Germinal center (tissue), 1 donor: ENCODE measurements around the gene CHMP2A.
A peak's percentile ranks its signal among the peaks of the same experiment; 100 is the strongest.
"Not testable (repeated sequence)": the region's sequence is repeated elsewhere in the genome, so short reads cannot be mapped to it uniquely, and the experiment has no call there.

Source experiments
- DNase-seq: peaks from one replicate; pipeline ENCODE4 v3.0.0; 2012; ENCODE audit warnings: mixed read lengths, low spot score

Gene CHMP2A

DNA sequence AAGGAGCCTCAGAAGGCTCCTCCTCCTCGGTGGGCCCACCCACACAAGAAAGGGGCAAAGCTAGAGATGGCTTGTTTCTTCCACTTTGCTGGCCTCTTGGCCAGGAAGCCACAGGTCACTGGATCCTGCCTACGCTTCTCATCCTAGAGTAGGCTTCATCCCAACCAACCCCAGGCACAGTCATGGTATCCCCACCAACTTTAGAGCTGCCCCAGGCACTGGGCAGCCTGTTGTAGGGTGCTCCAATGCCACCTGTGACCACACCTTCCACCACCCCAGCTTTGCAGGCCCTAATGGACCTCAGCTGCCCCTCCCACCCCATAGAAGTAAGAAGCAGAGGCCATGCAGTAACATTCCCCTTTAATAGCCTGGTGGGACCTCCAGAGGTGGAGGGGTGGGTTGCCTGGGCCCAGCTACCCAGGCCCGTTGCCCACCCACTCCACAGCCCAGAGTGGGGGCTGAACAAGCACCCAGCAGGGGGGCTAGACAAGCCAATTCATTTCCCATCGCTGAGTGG, 522 bp upstream of the CHMP2A start:
- DNase-seq = no peak

DNA sequence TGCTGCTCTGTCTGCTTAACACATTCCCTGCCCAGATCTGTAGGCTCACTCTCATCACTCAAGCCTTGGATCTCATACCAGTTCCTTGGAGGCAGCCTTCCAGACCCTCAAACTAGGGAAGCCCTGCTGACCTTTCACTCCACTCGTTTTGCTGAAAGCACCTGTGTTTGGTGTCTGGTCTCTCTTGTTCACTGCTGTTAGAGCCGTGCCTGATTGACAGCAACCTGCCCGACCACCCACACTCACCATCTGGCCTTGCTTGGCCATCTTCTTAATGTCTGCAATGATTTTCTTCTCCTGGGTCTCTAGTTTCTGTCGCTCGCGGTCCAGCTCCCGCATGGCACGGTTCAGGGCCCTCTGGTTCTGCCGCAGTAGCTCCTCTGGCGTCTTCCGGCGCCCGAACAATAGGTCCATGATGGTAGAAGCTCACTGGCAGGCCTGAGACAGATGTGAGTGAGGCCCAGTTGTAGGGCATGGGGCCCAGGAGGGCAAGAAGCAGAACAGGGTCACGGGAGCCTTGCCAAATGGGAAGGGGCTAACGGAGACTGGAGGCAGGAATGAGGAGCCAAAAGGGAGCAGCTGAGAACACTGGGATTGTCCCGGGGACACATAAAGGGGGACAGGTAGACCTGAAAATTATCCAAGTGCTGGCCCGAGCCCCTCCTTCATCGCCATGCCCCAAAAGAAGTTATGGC, 959 bp downstream of the CHMP2A start:
- no peak for DNase-seq

DNA sequence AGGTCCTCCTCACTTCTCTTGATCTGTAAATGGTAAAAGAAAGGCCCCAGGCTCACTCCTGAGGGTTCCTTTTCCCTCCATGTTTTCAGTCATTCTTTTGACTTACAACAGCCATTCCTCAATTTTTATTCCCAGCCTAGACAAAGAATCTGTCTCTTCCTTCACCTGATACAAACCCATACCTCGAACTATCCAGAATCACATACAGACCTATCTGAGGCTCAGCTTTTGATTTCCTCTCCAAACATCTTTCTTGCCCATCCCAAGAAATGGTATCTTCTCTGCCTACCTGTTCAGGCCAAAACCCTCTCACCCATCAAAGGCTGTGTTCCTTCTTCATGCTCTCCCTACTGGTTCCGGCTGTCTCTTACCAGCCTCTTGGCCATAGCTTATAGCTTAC, 2.2 kb downstream of the CHMP2A start:
- DNase-seq = no peak

DNA sequence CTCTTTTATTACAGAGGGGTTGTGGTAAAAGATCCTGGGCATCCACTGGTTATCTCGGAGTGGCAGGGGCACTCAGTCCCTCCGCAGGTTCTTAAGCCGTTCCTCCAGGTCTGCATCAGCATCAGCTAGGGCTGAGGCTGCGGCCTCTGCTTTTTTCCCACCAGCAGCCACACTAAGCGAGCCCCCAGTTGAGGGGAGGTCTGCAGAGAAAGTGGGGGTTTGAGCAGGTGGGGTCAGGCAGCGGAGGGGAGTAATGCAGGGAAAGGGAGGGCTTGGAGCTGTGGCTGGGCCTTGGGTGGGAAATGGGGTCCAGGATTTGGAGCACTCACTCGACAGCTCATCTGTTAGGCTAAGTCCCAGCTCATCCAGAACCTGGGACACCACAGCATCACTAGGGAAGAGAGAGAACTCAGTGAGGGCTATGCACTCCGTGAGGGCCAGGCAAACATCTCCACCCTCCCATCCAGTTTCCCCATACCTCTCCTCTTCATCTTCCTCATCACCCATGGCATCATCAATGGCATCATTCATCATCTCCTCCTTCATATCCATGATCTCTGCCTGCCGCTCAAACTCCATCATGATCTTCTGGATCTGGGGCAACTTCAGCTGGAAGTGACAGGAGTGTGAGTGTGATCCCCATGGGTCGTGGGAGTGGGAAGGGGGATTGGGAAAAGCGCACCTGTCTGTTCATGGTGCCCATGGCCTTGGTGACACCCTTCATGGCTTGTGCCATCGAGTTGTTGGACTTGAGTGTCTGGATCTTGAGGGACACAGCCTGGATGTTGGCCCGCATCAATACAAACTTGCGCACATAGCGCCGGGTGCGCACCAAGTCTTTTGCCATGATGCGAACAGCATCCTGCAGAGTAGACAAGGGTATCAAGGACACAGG, 3.1 kb downstream of the CHMP2A start:
- no peak for DNase-seq

DNA sequence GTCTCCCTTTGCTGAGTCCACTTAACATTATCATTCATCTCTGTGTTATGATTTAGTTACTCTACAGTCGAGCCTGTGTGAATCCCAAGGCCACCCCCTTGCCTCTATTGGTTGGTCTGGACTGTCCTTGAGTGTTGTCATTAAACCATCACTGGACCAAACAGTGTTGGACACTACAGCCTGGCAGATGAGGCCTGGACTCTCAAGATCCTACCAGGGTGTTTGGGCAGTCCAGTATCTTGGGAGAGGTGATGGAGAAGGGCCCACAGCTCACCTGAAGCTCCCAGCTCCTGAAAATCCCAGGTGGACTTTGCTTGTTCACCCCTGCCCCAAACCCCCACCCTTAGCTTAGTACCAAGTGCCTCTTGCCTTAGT, 3.8 kb downstream of the CHMP2A start:
- DNase-seq = no peak

DNA sequence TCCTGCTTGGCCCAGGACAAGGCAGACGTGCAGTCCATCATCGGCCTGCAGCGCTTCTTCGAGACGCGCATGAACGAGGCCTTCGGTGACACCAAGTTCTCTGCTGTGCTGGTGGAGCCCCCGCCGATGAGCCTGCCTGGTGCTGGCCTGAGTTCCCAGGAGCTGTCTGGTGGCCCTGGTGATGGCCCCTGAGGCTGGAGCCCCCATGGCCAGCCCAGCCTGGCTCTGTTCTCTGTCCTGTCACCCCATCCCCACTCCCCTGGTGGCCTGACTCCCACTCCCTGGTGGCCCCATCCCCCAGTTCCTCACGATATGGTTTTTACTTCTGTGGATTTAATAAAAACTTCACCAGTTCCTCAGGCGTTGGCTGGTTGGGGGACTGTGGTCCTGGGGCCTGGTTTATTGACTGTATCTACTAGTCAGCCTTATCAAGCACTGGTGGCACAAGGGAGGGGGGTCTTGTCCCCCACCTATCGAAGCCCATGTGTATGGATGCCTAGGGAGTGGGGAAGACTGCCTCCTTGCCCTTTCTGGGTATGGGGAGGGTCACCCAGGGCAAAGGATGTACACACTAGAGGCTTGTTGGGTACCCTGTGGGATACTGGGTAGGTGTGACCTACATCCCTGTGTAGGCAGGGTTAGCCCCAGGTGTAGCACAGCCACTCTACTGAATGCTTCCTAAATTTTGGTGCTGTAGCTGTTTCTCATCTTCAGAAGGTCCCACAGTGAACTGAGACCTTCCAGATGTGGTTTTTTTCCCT, 4.4 kb downstream of the CHMP2A start:
- DNase-seq = no peak

DNA sequence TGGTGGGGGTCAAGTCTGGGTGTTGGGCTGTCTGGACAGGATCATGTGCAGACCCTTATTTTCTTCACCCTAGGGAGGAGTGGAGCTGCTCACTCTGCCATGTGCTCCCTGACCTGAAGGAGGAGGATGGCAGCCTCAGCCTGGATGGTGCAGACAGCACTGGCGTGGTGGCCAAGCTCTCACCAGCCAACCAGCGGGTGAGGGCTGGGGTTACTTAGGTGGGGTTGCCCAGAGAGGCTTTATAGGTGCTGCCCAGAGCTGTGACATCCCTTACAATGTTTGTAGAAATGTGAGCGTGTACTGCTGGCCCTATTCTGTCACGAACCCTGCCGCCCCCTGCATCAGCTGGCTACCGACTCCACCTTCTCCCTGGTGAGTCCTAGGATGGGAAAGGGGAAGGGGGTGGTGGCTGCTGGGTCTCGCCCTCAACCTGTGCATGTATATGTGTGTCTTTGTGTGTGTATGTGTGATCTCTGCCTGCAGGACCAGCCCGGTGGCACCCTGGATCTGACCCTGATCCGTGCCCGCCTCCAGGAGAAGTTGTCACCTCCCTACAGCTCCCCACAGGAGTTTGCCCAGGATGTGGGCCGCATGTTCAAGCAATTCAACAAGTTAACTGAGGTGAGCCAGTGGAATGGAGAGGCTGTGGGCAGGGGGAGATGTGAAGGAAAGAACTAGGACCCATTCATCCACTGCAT, 5.1 kb downstream of the CHMP2A start:
- DNase-seq = no peak

DNA sequence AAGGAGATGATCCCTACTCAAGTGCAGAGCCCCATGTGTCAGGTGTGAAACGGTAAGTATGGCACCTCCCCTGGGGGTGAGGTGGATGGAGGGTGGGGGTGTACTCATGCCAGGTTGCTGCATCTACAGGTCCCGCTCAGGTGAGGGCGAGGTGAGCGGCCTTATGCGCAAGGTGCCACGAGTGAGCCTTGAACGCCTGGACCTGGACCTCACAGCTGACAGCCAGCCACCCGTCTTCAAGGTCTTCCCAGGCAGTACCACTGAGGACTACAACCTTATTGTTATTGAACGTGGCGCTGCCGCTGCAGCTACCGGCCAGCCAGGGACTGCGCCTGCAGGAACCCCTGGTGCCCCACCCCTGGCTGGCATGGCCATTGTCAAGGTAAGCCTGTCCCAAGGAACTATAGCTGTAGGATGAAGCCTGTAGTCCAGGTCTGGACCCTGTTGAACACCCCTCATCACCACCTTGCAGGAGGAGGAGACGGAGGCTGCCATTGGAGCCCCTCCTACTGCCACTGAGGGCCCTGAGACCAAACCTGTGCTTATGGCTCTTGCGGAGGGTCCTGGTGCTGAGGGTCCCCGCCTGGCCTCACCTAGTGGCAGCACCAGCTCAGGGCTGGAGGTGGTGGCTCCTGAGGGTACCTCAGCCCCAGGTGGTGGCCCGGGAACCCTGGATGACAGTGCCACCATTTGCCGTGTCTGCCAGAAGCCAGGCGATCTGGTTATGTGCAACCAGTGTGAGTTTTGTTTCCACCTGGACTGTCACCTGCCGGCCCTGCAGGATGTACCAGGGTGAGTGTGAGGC, 5.8 kb downstream of the CHMP2A start:
- no peak for DNase-seq

DNA sequence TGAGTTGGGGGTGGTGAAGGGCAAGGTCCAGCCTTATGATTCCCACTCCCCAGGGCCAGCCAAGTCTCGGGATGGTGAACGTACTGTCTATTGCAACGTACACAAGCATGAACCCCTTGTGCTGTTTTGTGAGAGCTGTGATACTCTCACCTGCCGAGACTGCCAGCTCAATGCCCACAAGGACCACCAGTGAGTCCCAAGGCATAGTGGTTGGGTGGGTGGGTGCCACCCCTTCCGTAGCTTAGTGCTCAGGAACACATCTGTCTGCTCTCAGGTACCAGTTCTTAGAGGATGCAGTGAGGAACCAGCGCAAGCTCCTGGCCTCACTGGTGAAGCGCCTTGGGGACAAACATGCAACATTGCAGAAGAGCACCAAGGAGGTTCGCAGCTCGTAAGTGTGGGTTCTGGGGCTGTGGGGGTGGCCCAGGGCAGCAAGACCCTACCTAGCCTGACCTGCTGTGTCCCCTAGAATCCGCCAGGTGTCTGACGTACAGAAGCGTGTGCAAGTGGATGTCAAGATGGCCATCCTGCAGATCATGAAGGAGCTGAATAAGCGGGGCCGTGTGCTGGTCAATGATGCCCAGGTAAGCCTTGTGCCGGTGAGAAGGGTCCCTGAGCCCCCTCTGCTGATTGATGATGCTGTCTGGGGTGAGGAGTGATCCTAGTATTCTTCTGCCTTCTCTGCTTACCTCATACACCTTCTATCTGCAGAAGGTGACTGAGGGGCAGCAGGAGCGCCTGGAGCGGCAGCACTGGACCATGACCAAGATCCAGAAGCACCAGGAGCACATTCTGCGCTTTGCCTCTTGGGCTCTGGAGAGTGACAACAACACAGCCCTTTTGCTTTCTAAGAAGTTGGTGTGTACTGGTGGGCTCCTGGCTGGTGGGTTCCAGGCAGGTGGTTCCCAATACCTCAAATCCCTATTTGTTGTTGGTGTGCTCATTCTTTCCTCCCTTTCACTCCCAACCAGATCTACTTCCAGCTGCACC, 7.3 kb downstream of the CHMP2A start:
- DNase-seq = no peak

DNA sequence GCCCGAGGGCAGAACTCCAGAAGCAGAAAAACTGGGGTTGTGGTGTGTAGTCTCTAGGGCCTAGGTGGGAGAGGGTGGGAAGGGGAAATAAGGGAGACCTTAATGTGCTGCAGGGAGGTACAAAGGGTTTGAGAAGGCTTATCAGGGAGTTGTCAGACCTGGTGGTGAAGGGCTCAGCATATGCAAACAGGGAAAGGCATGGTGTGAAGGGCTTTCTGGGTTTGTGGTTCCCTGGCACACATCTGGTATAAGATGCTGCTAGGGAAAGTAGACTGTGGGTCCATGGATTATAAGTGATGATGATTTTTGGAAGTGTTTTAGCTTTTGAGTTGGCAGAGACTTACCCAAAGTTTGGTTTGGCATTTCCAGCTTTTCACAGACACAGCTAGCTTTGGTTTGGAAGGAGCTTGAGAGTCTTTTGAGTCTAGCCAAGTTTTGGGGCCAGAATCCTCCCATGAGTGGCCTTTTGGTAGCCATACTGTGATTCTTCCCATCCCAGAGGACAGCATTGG, 8.8 kb downstream of the CHMP2A start:
- DNase-seq = no peak

DNA sequence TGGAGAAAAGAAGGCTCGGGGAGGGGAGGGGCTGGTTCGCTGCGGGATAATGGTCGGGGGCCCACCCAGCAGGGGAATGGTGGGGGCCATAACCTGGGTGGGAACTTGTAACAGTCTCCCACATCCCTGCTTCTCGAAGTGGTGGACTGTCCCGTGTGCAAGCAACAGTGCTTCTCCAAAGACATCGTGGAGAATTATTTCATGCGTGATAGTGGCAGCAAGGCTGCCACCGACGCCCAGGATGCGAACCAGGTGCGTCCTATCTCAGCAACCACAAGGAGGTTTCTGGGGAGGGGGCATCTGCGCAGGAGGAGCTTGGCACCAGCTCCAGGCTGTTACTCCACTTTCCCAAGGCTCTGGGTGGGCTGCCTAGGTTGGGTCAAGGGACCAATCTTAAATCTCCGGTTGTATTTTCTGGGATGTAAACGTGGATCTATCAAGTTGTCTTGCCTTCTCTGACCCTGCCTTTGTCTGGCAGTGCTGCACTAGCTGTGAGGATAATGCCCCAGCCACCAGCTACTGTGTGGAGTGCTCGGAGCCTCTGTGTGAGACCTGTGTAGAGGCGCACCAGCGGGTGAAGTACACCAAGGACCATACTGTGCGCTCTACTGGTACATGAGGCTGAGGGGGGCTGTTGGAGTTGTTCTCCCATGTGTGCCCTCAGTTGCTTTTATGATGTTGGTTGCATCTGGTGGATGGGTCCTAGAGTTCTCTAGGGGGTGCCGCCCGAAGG, 9.5 kb downstream of the CHMP2A start:
- DNase-seq = no peak

DNA sequence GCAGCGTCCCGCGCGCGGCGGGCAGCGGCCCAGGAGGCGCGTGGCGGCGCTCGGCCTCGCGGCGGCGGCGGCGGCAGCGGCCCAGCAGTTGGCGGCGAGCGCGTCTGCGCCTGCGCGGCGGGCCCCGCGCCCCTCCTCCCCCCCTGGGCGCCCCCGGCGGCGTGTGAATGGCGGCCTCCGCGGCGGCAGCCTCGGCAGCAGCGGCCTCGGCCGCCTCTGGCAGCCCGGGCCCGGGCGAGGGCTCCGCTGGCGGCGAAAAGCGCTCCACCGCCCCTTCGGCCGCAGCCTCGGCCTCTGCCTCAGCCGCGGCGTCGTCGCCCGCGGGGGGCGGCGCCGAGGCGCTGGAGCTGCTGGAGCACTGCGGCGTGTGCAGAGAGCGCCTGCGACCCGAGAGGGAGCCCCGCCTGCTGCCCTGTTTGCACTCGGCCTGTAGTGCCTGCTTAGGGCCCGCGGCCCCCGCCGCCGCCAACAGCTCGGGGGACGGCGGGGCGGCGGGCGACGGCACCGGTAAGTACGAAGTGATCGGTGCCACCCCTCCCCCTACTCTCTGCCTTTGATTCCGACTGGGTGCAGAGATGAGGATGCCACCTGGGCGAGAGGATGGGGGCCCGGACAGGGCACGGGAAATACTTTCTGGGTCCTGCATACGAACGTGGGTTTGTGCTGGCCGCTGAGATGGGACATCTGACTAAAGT, 10.2 kb downstream of the CHMP2A start:
- DNase-seq = peak; percentile 87

DNA sequence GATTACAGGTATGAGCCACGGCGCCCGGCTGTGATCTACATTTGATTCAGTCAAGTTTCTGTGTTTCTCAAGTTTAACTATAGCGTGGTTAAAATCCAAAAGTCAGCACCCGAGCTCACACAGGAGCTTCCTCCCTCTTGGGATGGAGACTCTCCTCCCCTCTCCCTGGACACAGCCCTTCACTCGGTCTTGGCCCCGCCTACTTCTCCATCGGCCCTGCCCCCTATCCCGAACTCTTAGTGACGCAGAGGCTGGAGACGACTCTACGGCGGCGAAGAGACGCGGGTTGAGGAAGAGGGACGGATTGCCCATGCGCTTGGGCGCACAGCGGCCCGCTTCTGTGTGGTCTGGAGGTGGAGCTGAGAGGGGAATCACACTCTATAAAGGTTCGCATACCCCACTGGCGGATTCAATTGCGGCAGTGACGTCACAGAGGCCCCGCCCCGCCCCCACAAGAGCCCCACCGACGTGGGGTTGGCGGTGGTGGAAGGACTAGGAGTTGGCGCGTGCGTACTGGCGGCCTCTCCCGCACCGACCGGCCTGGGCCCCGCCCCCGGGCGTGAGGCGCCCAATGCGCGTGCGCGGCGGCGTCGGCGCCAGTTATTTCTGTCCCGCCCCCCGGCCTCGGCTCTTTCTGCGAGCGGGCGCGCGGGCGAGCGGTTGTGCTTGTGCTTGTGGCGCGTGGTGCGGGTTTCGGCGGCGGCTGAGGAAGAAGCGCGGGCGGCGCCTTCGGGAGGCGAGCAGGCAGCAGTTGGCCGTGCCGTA, 10.9 kb downstream of the CHMP2A start, which contains the start of gene TRIM28:
TSS of gene TRIM28 (plus strand) at position 239 of the 765 bp plus-strand sequence. CDS start 694 bp downstream, outside the sequence.
- DNase-seq = peak; percentile 100

DNA sequence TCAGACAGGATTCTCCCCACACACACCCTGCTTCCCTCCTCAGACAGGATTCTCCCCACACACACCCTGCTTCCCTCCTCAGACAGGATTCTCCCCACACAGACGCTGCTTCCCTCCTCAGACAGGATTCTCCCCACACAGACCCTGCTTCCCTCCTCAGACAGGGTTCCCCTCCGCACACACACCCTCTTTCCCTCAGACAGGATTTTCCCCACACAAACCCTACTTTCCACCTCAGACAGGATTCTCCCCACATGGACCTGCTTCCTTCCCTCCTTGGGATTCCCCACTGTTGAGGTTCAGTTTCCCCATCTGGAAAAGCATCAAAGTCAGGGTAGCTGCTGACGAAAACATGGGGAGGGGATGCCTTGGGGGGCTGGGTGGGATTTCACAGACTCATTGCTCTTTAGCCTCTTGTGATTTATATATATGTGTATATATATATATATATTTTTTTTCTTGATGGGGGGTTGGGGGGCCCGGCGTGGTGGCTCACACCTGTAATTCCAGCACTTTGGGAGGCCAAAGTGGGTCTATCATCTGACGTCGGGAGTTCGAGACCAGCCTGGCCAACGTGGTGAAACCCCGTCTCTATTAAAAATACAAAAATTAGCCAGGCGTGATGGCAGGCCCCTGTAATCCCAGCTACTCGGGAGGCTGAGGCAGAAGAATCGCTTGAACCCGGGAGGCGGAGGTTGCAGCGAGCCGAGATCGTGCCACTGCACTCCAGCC, 12.1 kb downstream of the CHMP2A start:
- DNase-seq = not testable (repeated sequence)

DNA sequence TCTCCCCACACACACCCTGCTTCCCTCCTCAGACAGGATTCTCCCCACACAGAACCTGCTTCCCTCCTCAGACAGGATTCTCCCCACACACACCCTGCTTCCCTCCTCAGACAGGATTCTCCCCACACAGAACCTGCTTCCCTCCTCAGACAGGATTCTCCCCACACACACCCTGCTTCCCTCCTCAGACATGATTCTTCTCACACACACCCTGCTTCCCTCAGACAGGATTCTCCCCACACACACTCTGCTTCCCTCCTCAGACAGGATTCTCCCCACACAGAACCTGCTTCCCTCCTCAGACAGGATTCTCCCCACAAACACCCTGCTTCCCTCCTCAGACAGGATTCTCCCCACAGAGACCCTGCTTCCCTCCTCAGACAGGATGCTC, 15.7 kb downstream of the CHMP2A start:
- DNase-seq = not testable (repeated sequence)
